Activated CD8-positive, alpha-beta memory T cell treated with anti-CD3 and anti-CD28 coated beads for 1 hour (primary cell): ENCODE results near the gene GULP1.

ENCODE experiments used
- DNase-seq, 2 donors: peaks; one replicate each; pipeline ENCODE4 v3.0.0-alpha.2; 2020; ENCODE audit warnings: low read depth in 1 of 2; ENCODE audit errors: extremely low read depth in 1 of 2

Gene GULP1

DNA sequence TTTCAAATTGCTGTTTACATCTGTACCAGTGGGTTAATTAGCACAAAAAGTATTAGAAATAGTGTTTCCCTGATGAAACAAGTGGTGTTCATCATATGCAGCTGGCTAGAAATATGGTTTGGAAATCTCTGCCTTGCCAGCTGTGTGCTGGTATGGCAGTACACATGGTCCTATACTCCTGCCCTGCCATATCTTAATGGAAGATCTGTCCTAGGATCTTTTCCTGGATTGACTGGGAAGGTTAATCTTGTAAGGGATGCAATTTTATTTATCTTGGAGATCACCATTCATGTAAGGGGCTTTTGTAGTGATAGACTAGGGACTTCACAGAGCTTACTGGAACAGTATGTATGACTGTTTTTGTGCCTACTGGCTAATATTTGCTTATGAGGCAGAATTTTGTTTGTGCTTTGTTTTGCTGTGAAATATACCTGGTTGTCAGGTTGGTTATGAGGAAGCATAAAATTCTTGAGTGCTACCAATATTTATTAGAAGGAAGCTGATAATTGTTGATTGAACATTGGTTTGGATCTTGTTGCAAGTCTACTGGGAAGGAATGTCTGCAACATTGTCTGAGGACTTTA is 73.5 kb downstream of the GULP1 start:
- DNase-seq: no peak

DNA sequence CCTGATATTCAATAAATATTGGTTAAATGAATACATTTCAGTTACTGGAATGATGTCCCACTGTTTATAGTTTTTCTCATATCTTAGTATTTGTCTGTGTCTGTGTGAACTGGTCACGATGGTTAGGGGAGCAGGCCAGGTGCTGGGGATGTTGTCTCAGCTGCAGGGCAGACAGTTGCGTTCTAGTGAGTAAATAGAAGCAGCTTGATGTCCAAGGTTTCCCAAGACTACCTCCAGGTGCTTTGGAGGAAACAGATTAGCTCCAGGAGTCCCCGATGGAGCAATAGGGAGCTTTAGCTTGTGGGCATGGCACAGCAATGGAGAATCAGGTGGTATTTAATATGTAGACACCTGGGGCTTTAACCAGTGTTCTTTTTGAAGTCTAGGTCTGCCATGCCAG is 75.5 kb downstream of the GULP1 start:
- no peak for DNase-seq

DNA sequence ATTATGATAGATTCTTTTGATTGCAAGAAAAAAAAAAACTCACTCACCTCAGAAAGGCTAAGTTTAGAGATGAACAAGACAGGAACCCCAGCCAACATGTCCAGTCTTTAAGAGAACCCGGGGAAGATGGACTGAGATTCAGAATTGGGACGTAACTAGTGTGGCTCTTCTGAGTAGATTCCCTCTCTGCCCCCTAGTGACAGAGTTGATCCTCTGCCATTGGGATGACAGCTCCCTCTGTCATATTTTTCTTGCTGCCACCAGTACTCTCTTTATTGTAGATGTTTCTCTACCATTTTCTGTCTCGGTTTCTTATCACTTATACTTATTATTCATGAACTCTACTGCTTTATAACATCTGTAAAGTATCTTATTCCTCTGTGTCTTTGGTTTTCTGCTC is 77.7 kb downstream of the GULP1 start:
- DNase-seq: no peak

DNA sequence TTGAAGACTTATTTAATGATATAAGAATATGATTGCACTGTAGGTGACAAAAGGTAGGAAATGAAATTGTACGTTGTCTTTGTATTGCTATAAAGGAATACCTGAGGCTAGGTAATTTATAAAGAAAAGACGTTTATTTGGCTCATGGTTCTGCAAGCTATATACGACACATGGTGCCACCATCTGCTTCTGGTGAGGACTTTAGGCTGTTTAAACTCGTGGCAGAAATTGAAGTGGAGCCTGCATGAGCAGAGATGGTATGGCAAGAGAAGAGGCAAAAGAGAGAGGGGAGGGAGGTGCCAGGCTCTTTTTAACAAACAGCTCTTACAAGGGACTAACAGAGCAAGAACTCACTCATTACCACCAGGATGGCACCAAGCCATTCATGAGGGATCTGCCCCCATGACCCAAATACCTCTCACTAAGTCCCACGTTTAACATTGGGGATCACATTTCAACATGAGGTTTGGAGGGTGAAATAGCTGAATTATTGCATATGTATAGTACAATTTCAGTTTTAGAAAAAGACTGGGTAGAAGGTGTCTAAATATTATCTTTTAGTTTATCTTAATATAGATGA is 86.8 kb downstream of the GULP1 start:
- DNase-seq: no peak

DNA sequence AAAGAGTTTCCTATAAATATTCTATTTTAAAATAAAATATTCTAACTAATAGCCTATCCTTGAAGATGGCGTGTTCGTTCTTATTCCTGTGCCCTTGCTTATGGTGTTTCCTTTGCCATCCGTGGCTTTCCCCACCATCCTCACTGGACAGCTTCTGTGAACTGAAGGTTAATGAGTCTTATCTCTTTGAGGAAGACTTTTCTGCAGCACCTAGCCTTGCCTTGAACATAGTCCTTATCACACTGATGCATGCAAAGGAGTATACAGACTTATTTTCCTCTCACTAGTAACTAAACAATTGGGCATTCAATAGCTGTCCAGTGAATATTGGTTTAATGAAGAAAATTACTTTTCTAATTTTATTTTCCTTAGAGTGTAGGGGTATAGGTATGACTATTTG is 88.1 kb downstream of the GULP1 start:
- no peak for DNase-seq

DNA sequence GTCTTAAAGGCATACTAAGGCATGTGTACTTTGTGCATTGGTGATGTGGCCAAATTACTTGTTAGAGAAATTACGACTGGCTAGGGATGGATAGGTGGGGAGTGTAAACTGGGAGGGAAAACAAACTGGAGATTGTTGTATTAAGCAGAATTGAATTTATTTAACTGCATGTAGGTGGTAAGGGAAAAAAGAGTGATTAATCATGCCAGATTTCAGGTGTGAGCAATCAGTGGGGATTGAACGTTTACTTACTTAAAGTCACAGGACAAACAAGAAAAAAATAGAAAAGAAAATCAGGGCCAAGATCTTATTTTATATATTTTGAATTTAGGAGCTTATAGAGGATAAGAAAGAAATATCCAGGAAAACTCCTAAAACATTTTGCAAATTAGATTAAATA is 88.6 kb downstream of the GULP1 start:
- no peak for DNase-seq

DNA sequence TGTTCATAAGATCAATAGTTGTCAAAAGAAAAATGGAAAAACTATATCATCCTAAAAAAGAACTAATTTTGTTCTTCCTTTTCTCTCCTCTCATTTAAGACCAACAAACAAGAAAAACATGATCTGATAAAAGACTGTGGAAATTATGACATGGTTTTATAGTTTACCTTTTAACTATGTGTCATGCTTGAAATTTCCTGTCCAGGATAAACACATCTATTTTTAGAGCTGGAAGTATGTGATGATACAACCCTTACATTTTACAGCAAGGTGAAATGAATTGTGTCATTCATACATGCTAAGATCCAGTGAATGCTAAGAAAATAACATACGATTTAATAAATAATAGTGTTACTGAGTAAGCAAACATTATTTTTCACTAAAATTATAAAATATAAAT is 89.9 kb downstream of the GULP1 start:
- DNase-seq: no peak

DNA sequence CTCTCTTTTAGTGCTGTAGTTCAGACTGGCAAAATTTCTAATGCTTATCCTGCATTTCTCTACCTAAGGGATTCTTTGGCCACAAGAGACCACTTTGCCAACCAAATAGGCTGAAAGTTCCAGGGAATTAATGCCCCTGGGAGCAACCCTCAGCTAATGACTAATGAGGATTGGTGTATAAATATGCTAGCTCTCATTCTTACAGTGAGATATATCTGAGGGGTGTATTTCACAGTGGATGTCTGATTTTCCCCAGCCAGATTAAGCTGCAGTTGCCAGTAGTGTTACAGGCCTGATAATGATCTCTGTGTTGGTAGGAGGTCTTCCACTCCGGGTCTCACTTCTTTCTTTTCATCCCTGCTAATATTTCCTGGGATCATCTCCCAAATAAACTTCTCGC is 90.4 kb downstream of the GULP1 start:
- DNase-seq: no peak

DNA sequence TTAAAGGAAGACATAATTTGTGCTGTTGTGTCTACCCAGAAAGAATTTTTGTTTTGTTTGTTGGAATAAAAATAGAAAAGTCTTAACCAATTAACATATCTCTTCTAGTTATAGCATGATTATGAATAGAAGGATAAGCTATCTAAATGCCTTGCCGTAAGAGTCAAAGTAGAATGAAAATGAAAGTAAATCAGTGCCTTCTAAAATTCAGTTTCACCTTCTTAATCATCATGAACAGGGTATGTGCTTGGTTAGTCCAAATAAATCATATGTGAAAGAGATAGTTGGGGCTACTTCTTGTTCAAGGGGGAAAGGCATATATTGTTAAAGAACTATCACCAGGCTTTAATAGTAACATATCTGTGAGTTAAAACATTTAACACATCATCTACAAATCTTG is 91.5 kb downstream of the GULP1 start:
- no peak for DNase-seq

DNA sequence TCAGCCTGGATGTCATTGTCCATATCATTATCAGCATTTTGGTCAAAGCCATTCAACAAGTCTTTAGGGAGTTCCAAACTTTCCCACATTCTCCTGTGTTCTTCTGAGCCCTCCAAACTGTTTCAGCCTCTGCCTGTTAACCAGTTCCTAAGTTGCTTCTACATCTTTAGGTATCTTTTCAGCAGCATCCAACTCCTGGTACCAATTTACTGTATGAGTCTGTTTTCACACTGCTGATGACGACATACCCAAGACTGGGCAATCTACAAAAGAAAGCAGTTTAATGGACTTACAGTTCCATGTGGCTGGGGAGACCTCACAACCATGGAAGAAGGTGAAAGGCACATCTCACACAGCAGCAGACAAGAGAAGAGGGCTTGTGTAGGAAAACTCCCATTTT is 94.2 kb downstream of the GULP1 start:
- DNase-seq: no peak

DNA sequence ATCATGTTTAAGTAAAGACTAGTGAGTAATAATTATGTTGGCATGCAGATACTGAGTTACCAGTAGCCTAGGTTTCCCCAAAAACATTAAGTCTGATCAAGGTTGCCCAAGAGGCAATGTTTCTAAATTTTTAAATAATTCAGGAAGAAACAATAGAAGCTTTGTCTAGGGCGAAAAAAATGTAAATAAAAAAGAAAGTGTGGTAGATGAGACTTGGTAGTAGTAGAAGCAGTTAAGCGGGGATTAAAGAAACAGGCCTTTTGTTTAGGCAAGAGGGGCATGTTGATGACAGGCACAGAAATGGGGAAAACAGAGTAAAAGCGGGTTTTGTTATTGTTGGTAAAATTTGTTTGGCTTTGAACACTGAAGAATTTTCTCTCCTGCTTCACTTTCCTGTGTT is 97.2 kb downstream of the GULP1 start:
- DNase-seq: no peak

DNA sequence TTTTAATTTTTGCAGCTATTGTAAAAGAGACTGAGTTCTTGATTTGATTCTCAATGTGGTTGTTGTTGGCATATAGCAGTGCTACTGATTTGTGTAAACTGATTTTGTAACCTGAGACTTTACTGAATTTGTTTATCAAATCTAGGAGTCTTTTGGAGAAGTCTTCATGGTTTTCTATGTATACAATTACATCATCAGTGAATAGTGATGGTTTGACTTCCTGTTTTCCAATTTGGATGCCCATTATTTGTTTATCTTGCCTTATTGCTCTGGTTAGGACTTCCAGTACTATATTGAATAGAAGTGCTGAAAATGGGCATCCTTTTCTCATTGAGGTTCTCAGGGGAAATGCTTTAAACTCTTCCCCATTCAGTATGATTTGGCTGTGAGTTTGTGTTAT is 99.7 kb downstream of the GULP1 start:
- no peak for DNase-seq

DNA sequence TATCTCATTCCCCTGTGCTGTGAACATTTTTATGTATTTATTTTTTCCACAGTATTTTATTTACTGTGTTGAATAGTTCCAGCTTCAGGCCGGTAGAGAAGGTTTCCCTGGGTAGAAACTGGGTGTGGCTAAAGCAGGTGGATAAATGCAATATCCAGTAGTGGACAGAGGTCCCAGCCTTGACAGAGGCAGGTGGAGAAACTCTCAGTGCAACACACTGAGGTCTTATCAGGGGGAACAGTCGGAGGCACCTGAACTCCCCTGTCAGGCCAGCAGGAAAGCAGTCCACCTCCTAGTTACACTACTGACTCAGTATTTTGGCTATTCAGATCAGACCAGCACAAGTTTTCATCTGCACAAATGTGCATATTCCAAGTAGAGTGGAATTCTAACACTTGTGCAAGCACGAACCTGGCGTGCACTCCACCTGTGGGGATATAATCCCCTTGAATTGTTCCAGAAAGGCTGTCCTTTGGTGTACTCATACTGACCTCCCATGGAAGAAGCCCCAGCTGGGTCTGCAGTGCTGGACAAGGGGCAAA is 103.3 kb downstream of the GULP1 start:
- no peak for DNase-seq

DNA sequence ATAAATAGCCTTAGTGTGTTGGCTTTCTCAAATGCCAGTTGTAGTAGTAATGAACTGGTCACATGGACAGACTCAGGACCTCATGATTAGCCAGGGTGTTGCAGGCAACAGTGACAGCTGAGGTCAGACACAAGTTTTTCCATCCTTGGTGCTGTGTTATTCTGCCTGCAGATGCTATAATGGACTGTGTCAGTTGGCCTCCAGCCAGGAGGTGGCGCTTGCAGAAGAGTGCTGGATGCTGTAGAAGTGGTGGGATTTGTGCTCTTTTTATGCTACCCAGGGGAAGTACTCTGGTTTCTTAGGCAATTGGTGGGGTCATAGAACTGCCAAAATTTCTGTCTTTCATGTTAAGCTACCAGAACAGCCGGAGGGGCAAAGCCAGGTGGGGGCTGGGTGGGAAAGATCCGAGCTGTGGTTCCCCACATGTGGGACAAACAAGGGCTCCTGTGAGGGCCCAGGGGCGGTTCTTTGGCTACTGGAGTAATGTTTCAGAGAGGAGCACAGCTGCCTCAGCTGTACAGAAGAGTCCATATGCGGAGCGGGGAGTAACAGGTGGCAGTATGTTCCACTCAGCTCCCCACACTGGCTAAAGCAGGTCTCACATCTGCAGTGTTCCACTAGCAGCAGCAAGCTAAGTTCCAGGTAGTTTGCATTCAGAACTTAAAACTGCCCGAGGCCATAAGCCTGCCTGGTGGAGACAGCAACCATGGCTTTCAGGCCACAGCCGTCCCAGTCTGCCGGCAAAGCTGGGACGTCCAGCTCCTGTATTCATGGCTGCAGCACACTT is 104.4 kb downstream of the GULP1 start:
- no peak for DNase-seq

DNA sequence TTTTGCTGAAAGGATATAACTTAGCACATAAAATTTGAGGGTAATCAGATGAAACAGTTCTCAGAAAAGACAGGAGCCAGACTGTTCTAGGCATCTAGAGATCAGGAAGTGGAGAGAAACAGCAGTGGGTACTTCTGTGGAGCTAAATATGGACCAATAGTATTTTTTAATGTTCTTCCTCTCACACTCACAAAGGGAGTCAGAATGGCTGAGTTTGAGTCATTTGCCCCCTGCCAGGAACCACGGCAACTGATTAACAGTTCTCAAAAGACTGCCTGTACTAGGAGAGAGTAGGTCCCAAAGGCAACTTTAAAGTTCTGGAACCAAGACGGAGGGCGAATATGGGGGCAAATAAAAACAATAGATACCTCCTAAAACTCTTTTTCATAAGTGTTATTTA is 107.5 kb downstream of the GULP1 start:
- DNase-seq: no peak

DNA sequence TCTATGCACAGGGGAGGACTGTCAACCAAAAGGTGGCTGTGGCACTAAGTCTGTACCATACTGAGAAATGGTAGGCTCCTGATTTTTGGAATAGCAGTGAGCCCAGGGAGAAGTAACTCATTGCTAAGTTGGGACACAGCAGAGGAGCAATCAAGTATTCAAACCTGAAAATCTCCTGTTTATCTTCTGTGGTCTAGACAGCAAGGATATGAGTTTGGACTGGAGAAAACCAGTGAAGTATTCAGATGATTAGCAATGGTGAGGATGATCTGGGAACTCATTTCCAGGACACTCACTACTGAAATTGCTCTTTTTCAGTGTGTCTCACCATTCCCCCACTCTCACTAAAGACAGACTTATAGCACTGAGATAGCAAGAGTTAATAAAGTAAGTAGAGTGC is 112.0 kb downstream of the GULP1 start:
- DNase-seq: no peak

DNA sequence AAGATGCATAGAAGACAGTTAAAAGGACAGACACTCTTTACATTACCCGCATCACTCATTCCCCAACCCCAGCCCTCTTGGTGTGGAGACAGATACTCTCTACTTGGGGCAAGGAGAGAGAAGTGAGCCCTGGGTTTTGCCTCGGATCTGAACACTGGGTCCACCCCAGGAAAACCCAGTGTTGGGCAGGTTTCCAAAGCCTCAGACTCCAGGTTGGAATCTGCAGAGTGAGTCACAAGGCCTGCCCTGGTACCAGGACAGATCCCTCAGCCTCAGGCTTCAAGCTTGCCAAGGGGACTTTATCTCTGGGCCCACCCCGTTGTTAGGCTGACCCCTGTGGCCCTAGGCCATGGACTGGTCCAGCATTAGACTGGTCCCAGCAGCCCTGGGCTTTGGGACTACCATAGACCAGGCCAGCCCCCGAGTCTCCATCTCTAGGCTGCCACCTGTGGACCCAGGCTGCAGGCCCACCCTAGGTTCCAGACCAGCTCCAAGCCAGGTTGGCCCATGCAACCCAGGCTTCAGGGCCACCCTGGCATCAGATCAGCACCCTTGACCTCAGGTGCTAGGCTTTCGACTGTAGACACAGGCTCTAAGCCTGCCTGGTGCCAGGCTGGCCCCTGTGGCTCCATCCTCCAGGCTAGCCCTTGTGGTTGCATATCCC is 112.8 kb downstream of the GULP1 start:
- DNase-seq: no peak

DNA sequence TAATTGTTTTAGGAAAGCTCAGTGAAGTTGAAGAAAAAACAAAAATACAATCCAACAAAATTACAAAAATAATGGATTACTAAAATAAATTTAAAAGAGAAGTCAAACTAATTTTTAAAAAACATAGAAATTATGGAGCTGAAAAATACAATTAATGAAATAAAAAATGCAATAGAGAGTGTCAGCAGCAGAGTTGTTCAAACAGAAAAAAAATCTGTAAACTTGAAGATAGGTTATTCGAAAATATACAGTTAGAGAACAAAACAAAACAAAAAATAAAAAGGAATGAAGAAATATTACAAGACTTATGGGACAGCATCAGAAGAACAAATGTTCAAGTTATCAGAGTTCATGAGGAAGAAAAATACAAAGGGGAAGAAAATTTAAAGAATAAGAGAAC is 114.7 kb downstream of the GULP1 start:
- no peak for DNase-seq

DNA sequence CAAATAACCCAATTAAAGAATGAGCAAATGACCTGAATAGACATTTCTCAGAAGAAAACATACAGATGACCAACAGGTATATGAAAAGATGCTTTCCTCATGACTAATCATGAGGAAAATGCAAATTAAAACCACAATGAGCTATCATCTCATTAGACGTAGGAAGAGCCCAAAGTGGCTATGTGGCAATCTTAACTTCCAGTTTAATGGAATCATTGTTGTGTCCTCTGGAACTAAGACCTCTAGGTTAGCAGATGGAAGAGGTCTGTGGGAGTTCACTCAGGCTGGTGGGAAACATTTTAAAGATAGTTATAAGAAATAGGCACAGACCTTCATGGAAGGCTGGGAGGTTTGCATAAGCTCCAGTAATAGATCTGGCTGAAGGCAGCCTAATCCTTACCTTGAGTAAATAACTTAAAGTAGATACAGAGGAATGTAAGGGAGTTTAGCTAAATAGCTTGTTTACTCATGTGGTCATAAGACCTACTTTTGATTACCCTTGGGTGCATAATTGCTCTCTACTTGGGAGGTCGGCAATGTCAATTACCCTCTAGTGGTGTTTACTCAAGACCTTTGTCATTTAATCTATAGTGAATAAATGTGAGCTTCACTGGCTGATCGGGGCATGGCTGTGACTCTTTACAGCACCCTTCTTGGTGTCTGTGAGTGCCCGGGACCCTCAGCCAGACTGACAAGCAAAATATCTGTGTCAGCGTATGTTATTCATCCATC is 119.0 kb downstream of the GULP1 start:
- no peak for DNase-seq

DNA sequence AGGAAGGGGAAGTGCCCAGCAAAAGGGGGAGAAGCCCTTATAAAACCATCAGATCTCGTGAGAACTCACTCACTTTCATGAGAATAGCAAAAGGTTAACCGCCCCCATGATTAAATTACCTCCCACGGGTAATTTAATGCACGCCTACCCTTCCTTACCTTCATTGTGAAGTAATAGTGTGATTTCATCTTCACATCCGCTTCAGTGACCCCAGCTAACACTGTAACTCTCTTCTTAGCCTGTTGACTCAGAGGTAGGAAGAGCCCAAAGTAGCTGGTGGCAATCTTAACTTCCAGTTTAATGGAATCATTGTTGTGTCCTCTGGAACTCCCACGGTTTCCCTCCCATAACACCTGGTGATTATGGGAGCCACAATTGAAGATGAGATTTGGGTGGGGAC is 120.5 kb downstream of the GULP1 start:
- DNase-seq: no peak

DNA sequence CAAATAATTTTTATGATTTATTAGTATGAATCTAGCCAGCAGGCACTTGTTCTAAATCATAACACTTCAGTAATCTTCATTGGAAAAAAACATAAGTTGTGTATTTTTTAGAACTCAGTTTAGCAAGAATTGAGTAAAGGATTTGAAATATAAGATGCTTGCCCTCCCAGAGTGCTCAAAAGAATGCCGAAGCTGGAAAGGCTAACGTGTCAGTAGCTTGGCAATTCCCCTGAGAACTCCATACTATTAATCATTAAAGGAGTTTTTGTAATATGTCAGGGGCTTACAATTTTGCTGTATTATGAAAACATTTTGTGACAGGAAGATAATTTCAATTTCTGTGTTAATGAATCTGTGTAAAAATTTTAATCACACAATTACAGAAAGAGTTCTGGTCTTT is 122.7 kb downstream of the GULP1 start:
- no peak for DNase-seq
